Vagina (tissue), 2 donors: Measurements from ENCODE around the gene PI3. TPM values are rescaled to one million over a fixed set of nuclear protein-coding genes. Genes with fewer than 3 reads are reported as not detected.

Experiments
- DNase-seq, 2 donors: peaks; one replicate each; pipeline ENCODE4 v3.0.0-alpha.2; 2017; ENCODE audit errors: extremely low spot score in 2 of 2
- H3K27ac ChIP-seq: fragments of 200-600 bp; sonication (generic); one replicate; pipeline ENCODE4 v1.5.1; 2019
- H3K27me3 ChIP-seq: fragments of 200-600 bp; sonication (generic); one replicate; pipeline ENCODE4 v1.5.1; 2019
- H3K36me3 ChIP-seq, 2 donors: fragments of 200-600 bp; sonication (generic); one replicate each; pipeline ENCODE4 v1.5.1; 2017 to 2019
- H3K4me1 ChIP-seq: fragments of 200-600 bp; sonication (generic); one replicate; pipeline ENCODE4 v1.5.1; 2019
- H3K4me3 ChIP-seq, 2 donors: fragments of 200-600 bp; sonication (generic); 1 replicate in 1 of 2; 2 replicates in 1 of 2; pipeline ENCODE4 v1.5.1; 2016 to 2019
- H3K9me3 ChIP-seq: fragments of 200-600 bp; sonication (generic); one replicate; pipeline ENCODE4 v1.5.1; 2019
- POLR2A ChIP-seq, 2 donors: fragments of 450-650 bp; IDR thresholded peaks; one replicate each; pipeline ENCODE4 v1.6.1; 2017; ENCODE audit warnings: antibody characterized with exemption in 2 of 2, mild to moderate bottlenecking in 2 of 2, moderate library complexity in 2 of 2
- POLR2AphosphoS5 ChIP-seq, 2 donors: sonication (generic); formaldehyde crosslinking; IDR thresholded peaks; one replicate each; pipeline ENCODE4 v1.9.0; 2017; ENCODE audit warnings: antibody characterized with exemption in 2 of 2, mild to moderate bottlenecking in 2 of 2, low read depth in 1 of 2; ENCODE audit not compliant: insufficient read depth in 1 of 2
- intact Hi-C: fragments of 100-400 bp; cut with DNase I; formaldehyde crosslinking; loops from one replicate; pipeline ENCODE4 v1.15.1; 2023
- total RNA-seq: library from RNA; depleted of rRNA; stranded (reverse); fragments of >200 nt; gene quantifications from one replicate; pipeline ENCODE4 v1.2.3, GENCODE V29; 2016
- TF ChIP-seq, protein P1 (sequence below), 3 experiments: fragments of 450-650 bp in 2 of 3; fragments of 200-600 bp in 1 of 3; sonication (generic) in 1 of 3; IDR thresholded peaks; one replicate each; pipeline ENCODE4 v1.5.1; 2017 to 2019; ENCODE audit warnings: antibody characterized with exemption in 3 of 3, mild to moderate bottlenecking in 2 of 3, moderate library complexity in 2 of 3

The PI3 gene
- total RNA-seq, 1 donor from 2014 or later, result 234 TPM

DNA sequence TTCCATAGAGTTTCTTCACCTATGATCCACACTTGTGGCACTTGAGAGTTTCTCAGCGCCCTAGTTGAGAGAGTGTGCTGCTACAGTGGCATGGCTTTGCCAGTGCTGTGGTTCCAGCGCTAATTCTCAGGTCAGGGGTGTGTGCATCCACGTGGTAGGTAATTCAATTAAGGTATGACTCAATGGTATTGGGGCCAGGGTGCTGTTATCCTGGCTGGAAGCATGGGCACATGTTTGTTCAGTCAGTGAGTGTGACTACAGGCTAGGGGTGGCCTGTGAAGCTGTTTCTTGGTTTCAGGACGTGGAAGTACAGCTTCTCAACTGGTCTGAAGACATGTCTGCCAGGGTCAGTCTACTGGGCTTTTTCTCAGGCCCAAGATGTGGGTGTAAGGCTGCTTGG, 43.4 kb downstream of the PI3 start:
- intact Hi-C loops, result no loop called here
- Histone ChIP-seq H3K27ac (no peak overlapping the region), H3K4me1 (no peaks in the 10 kb centered on the region), H3K4me3 (no peak overlapping the region), H3K9me3 (no peaks in the 10 kb centered on the region), H3K36me3 (no peaks in the 10 kb centered on the region), H3K27me3 (no peaks in the 10 kb centered on the region)
- no peak for DNase-seq
- no peak for TF ChIP-seq POLR2AphosphoS5 (IDR thresholded peaks at IDR 0.05; ENCODE audit: insufficient read depth in 1 of 2, low read depth in 1 of 2)
- TF ChIP-seq, protein P1, sequence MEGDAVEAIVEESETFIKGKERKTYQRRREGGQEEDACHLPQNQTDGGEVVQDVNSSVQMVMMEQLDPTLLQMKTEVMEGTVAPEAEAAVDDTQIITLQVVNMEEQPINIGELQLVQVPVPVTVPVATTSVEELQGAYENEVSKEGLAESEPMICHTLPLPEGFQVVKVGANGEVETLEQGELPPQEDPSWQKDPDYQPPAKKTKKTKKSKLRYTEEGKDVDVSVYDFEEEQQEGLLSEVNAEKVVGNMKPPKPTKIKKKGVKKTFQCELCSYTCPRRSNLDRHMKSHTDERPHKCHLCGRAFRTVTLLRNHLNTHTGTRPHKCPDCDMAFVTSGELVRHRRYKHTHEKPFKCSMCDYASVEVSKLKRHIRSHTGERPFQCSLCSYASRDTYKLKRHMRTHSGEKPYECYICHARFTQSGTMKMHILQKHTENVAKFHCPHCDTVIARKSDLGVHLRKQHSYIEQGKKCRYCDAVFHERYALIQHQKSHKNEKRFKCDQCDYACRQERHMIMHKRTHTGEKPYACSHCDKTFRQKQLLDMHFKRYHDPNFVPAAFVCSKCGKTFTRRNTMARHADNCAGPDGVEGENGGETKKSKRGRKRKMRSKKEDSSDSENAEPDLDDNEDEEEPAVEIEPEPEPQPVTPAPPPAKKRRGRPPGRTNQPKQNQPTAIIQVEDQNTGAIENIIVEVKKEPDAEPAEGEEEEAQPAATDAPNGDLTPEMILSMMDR (IDR thresholded peaks at IDR 0.05), result no peak
- no peak for TF ChIP-seq POLR2A (IDR thresholded peaks at IDR 0.05)

DNA sequence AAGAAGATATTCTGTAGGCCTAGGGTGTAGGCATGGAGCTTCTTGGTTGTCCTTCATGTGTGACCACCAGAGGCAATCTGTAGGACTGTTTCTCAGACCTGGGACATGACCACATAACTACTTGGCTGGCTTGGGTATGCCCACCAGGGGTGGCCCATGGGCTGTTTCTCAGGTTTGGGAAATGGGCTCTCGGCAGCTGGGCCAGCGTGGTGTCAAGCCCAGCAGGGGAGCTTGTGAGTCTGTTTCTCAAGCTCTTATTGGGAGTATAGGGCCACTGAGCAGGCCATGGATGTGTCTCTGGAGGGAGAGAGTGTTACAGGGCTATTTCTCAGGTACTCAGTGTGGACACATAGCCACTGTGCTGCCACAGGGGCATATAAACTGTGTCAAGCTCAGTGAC, 43.9 kb downstream of the PI3 start:
- H3K4me3 ChIP-seq, result no peak overlapping the region
- no peaks in the 10 kb centered on the region for H3K27me3 ChIP-seq
- TF ChIP-seq, protein P1 (IDR thresholded peaks at IDR 0.05), result no peak
- no peak for TF ChIP-seq POLR2AphosphoS5 (IDR thresholded peaks at IDR 0.05; ENCODE audit: insufficient read depth in 1 of 2, low read depth in 1 of 2)
- TF ChIP-seq POLR2A (IDR thresholded peaks at IDR 0.05), result no peak
- no peaks in the 10 kb centered on the region for H3K4me1 ChIP-seq
- intact Hi-C loops, result no loop called here
- H3K27ac ChIP-seq, result no peak overlapping the region
- H3K36me3 ChIP-seq, result no peaks in the 10 kb centered on the region
- no peak for DNase-seq
- H3K9me3 ChIP-seq, result no peaks in the 10 kb centered on the region

DNA sequence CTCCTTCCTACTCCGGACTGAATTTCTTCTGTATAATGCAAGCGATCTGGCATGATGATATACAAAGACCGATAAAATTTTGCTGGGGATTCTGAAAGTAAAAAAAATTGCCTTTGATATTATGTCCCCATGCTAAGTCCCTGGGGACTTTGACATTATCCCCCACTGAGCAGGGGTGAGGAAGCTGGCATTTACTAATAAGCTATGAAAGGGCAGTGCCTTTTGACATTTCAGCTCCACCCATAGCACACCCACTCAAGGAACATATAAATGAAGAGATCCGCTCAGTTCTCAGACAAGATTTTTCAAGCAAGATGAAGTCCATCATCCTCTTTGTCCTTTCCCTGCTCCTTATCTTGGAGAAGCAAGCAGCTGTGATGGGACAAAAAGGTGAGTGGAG, 46.4 kb downstream of the PI3 start, which contains the start of gene SEMG2:
TSS of gene SEMG2 (plus strand) at position 298 of the 400 bp plus-strand sequence. CDS start at position 315, 17 bp downstream.
- Histone ChIP-seq H3K27ac (no peak within 1 kb of the TSS), H3K4me3 (no peak within 1 kb of the TSS), H3K4me1 (no peaks in the 10 kb centered on the region), H3K36me3 (no peaks in the 10 kb centered on the region), H3K9me3 (no peaks in the 10 kb centered on the region), H3K27me3 (no peaks in the 10 kb centered on the region)
- no peak for DNase-seq
- TF ChIP-seq, protein P1 (IDR thresholded peaks at IDR 0.05), result no peak
- TF ChIP-seq POLR2A (IDR thresholded peaks at IDR 0.05) (no peak), POLR2AphosphoS5 (IDR thresholded peaks at IDR 0.05; ENCODE audit: insufficient read depth in 1 of 2, low read depth in 1 of 2) (no peak)
- intact Hi-C loops, result no loop called here

DNA sequence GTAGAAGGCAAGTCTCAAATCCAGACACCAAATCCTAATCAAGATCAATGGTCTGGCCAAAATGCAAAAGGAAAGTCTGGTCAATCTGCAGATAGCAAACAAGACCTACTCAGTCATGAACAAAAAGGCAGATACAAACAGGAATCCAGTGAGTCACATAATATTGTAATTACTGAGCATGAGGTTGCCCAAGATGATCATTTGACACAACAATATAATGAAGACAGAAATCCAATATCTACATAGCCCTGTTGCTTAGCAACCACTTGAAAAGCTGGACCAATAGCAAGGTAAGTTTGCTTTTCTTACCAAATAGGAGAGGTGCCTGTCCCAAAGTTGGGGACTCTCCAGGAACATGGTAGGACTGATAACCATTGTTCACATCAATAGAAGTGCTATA, 48.4 kb downstream of the PI3 start:
- no peaks in the 10 kb centered on the region for H3K36me3 ChIP-seq
- H3K27me3 ChIP-seq, result no peaks in the 10 kb centered on the region
- TF ChIP-seq POLR2AphosphoS5 (IDR thresholded peaks at IDR 0.05; ENCODE audit: insufficient read depth in 1 of 2, low read depth in 1 of 2) (no peak), POLR2A (IDR thresholded peaks at IDR 0.05) (no peak)
- TF ChIP-seq, protein P1 (IDR thresholded peaks at IDR 0.05), result no peak
- no peak overlapping the region for H3K4me3 ChIP-seq
- no peak overlapping the region for H3K27ac ChIP-seq
- no peaks in the 10 kb centered on the region for H3K4me1 ChIP-seq
- no peak for DNase-seq
- intact Hi-C loops, result no loop called here
- H3K9me3 ChIP-seq, result no peaks in the 10 kb centered on the region

Other genes starting within 250 kb of the PI3 start
- 16.2 TPM for gene TOMM34, start 214.5 kb upstream of the PI3 start, total RNA-seq
- 25.8 TPM for gene STK4, start 208.4 kb upstream of the PI3 start, total RNA-seq
- not detected for gene KCNS1, start 73.8 kb upstream of the PI3 start, total RNA-seq
- 6.1 TPM for gene WFDC5, start 59.7 kb upstream of the PI3 start, total RNA-seq
- 4.4 TPM for gene WFDC12, start 50.4 kb upstream of the PI3 start, total RNA-seq
- not detected for gene SEMG1, start 32.1 kb downstream of the PI3 start, total RNA-seq
- gene SEMG2, start 46.5 kb downstream of the PI3 start, total RNA-seq, result not detected
- gene SLPI, start 79.7 kb downstream of the PI3 start, total RNA-seq, result 431 TPM
- not detected for gene RBPJL, start 131.9 kb downstream of the PI3 start, total RNA-seq
- not detected for gene MATN4, start 133.4 kb downstream of the PI3 start, total RNA-seq
- 62.6 TPM for gene SDC4, start 173.5 kb downstream of the PI3 start, total RNA-seq
- gene SYS1, start 188.3 kb downstream of the PI3 start, total RNA-seq, result 44.9 TPM
- gene TP53TG5, start 203.4 kb downstream of the PI3 start, total RNA-seq, result not detected
- 57.0 TPM for gene DBNDD2, start 233.4 kb downstream of the PI3 start, total RNA-seq
- 81.0 TPM for gene PIGT, start 241.2 kb downstream of the PI3 start, total RNA-seq